Keratinocyte (primary cell): Measurements from ENCODE around the gene F7. TPM values are rescaled to one million over a fixed set of nuclear protein-coding genes. Genes with fewer than 3 reads are reported as not detected.

ENCODE experiments used
- DNase-seq: peaks from one replicate; pipeline ENCODE4 v3.0.0-alpha.2; 2011; ENCODE audit warnings: low read depth, missing footprints, low spot score
- FAIRE-seq: peaks from 2 replicates; lab custom pipeline; 2011; peaks lifted over from hg19 to GRCh38; lab: Jason Lieb, UNC
- H2AFZ ChIP-seq: 2 replicates; pipeline ENCODE4 v1.6.0; 2012; ENCODE audit warnings: low read length, control low read depth, inconsistent platforms; ENCODE audit not compliant: control insufficient read depth
- H3K27ac ChIP-seq: 2 replicates; pipeline ENCODE4 v1.5.1; 2011; ENCODE audit warnings: low read length; ENCODE audit not compliant: control insufficient read depth, insufficient read depth
- H3K27me3 ChIP-seq: 3 replicates; pipeline ENCODE4 v1.6.0; 2011; ENCODE audit warnings: low read length; ENCODE audit not compliant: control insufficient read depth, insufficient read depth; ENCODE audit errors: extremely low read depth
- H3K36me3 ChIP-seq, 2 experiments: 2 replicates in 1 of 2; 3 replicates in 1 of 2; pipeline ENCODE4 v1.5.1; 2011; ENCODE audit warnings: low read length in 2 of 2, mild to moderate bottlenecking in 1 of 2; ENCODE audit not compliant: control insufficient read depth in 2 of 2, insufficient read depth in 2 of 2; ENCODE audit errors: extremely low read depth in 1 of 2
- H3K4me1 ChIP-seq: 3 replicates; pipeline ENCODE4 v1.5.1; 2011; ENCODE audit warnings: low read length; ENCODE audit not compliant: control insufficient read depth, insufficient read depth; ENCODE audit errors: extremely low read depth
- H3K4me2 ChIP-seq: 3 replicates; pipeline ENCODE4 v1.6.0; 2011; ENCODE audit warnings: low read depth, low read length; ENCODE audit not compliant: control insufficient read depth, insufficient read depth; ENCODE audit errors: extremely low read depth
- H3K4me3 ChIP-seq, 3 experiments: fragments of 200-600 bp in 1 of 3; sonication (generic) in 1 of 3; 2 replicates in 2 of 3; 3 replicates in 1 of 3; pipeline ENCODE4 v1.5.1; 2011 to 2016; ENCODE audit warnings: low read length in 3 of 3, mild to moderate bottlenecking in 3 of 3, control low read depth in 2 of 3, inconsistent platforms in 1 of 3, low read depth in 1 of 3, mixed read lengths in 1 of 3, mixed run types in 1 of 3, moderate library complexity in 1 of 3; ENCODE audit not compliant: control insufficient read depth in 2 of 3, insufficient read depth in 2 of 3; ENCODE audit errors: extremely low read depth in 1 of 3
- H3K79me2 ChIP-seq: 2 replicates; pipeline ENCODE4 v1.6.0; 2012; ENCODE audit warnings: low read length; ENCODE audit not compliant: control insufficient read depth, insufficient read depth
- H3K9ac ChIP-seq: 3 replicates; pipeline ENCODE4 v1.6.0; 2011; ENCODE audit warnings: low read length; ENCODE audit not compliant: control insufficient read depth, insufficient read depth; ENCODE audit errors: extremely low read depth
- H3K9me1 ChIP-seq: 3 replicates; pipeline ENCODE4 v1.6.0; 2011; ENCODE audit warnings: low read length; ENCODE audit not compliant: control insufficient read depth, insufficient read depth; ENCODE audit errors: extremely low read depth
- H3K9me3 ChIP-seq: 2 replicates; pipeline ENCODE4 v1.5.1; 2012; ENCODE audit warnings: low read depth, low read length; ENCODE audit not compliant: control insufficient read depth
- H4K20me1 ChIP-seq: 3 replicates; pipeline ENCODE4 v1.6.0; 2011; ENCODE audit warnings: low read length; ENCODE audit not compliant: control insufficient read depth, insufficient read depth; ENCODE audit errors: extremely low read depth
- CTCF ChIP-seq, 3 experiments: IDR thresholded peaks in 1 of 3; conservative IDR thresholded peaks in 1 of 3; optimal IDR thresholded peaks in 1 of 3; 2 replicates in 2 of 3; 3 replicates in 1 of 3; pipeline versions ENCODE3 to v1.5.1; 2011; ENCODE audit warnings: low read length in 3 of 3, mild to moderate bottlenecking in 3 of 3, moderate library complexity in 2 of 3, control low read depth in 1 of 3, inconsistent platforms in 1 of 3; ENCODE audit not compliant: insufficient read depth in 2 of 3; ENCODE audit errors: extremely low read depth in 1 of 3
- EZH2 ChIP-seq: IDR thresholded peaks from one replicate; pipeline ENCODE4 v1.6.1; 2012; ENCODE audit warnings: inconsistent platforms, mild to moderate bottlenecking, low read length, moderate library complexity
- dilution Hi-C: fragments of 300-500 bp; cut with MboI; formaldehyde crosslinking; loops from one replicate; pipeline ENCODE4 v1.7.0; 2020; ENCODE audit warnings: low sequenced_read_pairs; ENCODE audit not compliant: extremely low pct_ligation_motif_present
- polyA plus RNA-seq, 5 experiments: library from polyadenylated mRNA; depleted of rRNA in 3 of 5; stranded (reverse) in 3 of 5; stranded (forward) in 1 of 5; unstranded in 1 of 5; fragments of >200 nt; gene quantifications; 1 replicate in 1 of 5; 2 replicates in 3 of 5; 3 replicates in 1 of 5; pipeline versions ENCODE4 v1.2.1 to v1.2.3, GENCODE V29; 2011 to 2012; ENCODE audit warnings: missing spikeins in 2 of 5, low read depth in 1 of 5, low replicate concordance in 1 of 5

Gene F7
- polyA plus RNA-seq, 1 donor (not counting 4 experiments of a cell fraction or from before 2014, with no cell fraction given) = not detected

GRCh38 chr13:113058129-113058987, 47.2 kb upstream of the F7 start:
- no peak overlapping the region for H3K9ac ChIP-seq
- no peaks in the 10 kb centered on the region for H3K4me1 ChIP-seq
- H4K20me1 ChIP-seq = no peaks in the 10 kb centered on the region
- H2AFZ ChIP-seq = no peak overlapping the region
- no peaks in the 10 kb centered on the region for H3K79me2 ChIP-seq
- no peaks in the 10 kb centered on the region for H3K9me1 ChIP-seq
- FAIRE-seq (no peak), DNase-seq (no peak)
- H3K36me3 ChIP-seq = no peaks in the 10 kb centered on the region
- dilution Hi-C loops = no loop called here
- TF ChIP-seq EZH2 (no peak), CTCF (optimal IDR thresholded peaks at IDR 0.05 in 1 of 3, IDR thresholded peaks at IDR 0.05 in 1 of 3, conservative IDR thresholded peaks at IDR 0.05 in 1 of 3; ENCODE audit: extremely low read depth in 1 of 3, insufficient read depth in 2 of 3, low read length in 3 of 3) (no peak)
- H3K9me3 ChIP-seq = peaks cover 7% of the 10 kb centered on the region
- no peak overlapping the region for H3K27ac ChIP-seq
- H3K4me3 ChIP-seq = no peak overlapping the region
- H3K27me3 ChIP-seq = no peaks in the 10 kb centered on the region
- H3K4me2 ChIP-seq = no peak overlapping the region

- Histone ChIP-seq H3K4me1 (no peaks in the 10 kb centered on the region), H3K79me2 (no peaks in the 10 kb centered on the region), H3K36me3 (no peaks in the 10 kb centered on the region), H3K9ac (no peak overlapping the region), H3K9me3 (peaks cover 7% of the 10 kb centered on the region), H3K27me3 (no peaks in the 10 kb centered on the region), H3K4me3 (no peak overlapping the region), H4K20me1 (no peaks in the 10 kb centered on the region), H2AFZ (no peak overlapping the region), H3K27ac (no peak overlapping the region), H3K4me2 (no peak overlapping the region), H3K9me1 (no peaks in the 10 kb centered on the region)
- dilution Hi-C loops = no loop called here
- no peak for FAIRE-seq
- no peak for DNase-seq
- TF ChIP-seq CTCF (optimal IDR thresholded peaks at IDR 0.05 in 1 of 3, IDR thresholded peaks at IDR 0.05 in 1 of 3, conservative IDR thresholded peaks at IDR 0.05 in 1 of 3; ENCODE audit: extremely low read depth in 1 of 3, insufficient read depth in 2 of 3, low read length in 3 of 3) (no peak), EZH2 (no peak)
Observed at GRCh38 chr13:113058988-113059850, 46.4 kb upstream of the F7 start.
